Ectodermal cell (in vitro differentiated cells): Measurements from ENCODE around the gene PPIP5K2.
"Not testable (repeated sequence)": the region's sequence is repeated elsewhere in the genome, so short reads cannot be mapped to it uniquely, and the experiment has no call there.

Experiments
- H3K27ac ChIP-seq: 2 replicates; pipeline ENCODE4 v1.7.0; 2013; ENCODE audit warnings: mild to moderate bottlenecking, low read depth, low read length; ENCODE audit not compliant: insufficient read depth, poor library complexity, severe bottlenecking
- H3K27me3 ChIP-seq: 2 replicates; pipeline ENCODE4 v1.7.0; 2013; ENCODE audit warnings: mild to moderate bottlenecking, low read length; ENCODE audit not compliant: insufficient read depth, control insufficient read depth, poor library complexity, severe bottlenecking
- H3K36me3 ChIP-seq: one replicate; pipeline ENCODE4 v1.7.0; 2013; ENCODE audit warnings: low read length; ENCODE audit not compliant: control insufficient read depth, insufficient read depth
- H3K4me1 ChIP-seq: one replicate; pipeline ENCODE4 v1.7.0; 2013; ENCODE audit warnings: low read length; ENCODE audit not compliant: control insufficient read depth, insufficient read depth
- H3K4me3 ChIP-seq: 2 replicates; pipeline ENCODE4 v1.7.0; 2013; ENCODE audit warnings: low read depth, low read length, control low read depth; ENCODE audit not compliant: insufficient read depth
- H3K9me3 ChIP-seq: 2 replicates; pipeline ENCODE4 v1.7.0; 2013; ENCODE audit warnings: mild to moderate bottlenecking, low read length, moderate library complexity; ENCODE audit not compliant: control insufficient read depth
- WGBS, 2 experiments: methylation state at CpG; one replicate each; pipeline ENCODE4 v1.1.7; 2013; ENCODE audit warnings: missing lambda C conversion rate in 2 of 2; 5-methylcytosine and 5-hydroxymethylcytosine counted together

Gene PPIP5K2

GRCh38 chr5:103203226-103203625 is 83.1 kb downstream of the PPIP5K2 start:
- H3K4me1 ChIP-seq: no peaks in the 10 kb centered on the region
- H3K36me3 ChIP-seq: no peaks in the 10 kb centered on the region
- no peaks in the 10 kb centered on the region for H3K27me3 ChIP-seq
- H3K27ac ChIP-seq: no peak overlapping the region
- no peak overlapping the region for H3K4me3 ChIP-seq
- no peaks in the 10 kb centered on the region for H3K9me3 ChIP-seq

- not testable (repeated sequence) for H3K36me3 ChIP-seq, H3K4me1 ChIP-seq, H3K27me3 ChIP-seq, H3K9me3 ChIP-seq, H3K27ac ChIP-seq, H3K4me3 ChIP-seq
- WGBS, 2 experiments: 91 to 95% methylated on average over 2 of the region's 3 CpGs
Observed at GRCh38 chr5:103204990-103205389, 84.9 kb downstream of the PPIP5K2 start.

GRCh38 chr5:103205991-103206700 is 86.0 kb downstream of the PPIP5K2 start:
- Histone ChIP-seq H3K27ac (no peak overlapping the region), H3K9me3 (no peaks in the 10 kb centered on the region), H3K4me3 (no peak overlapping the region), H3K36me3 (no peaks in the 10 kb centered on the region), H3K27me3 (no peaks in the 10 kb centered on the region), H3K4me1 (no peaks in the 10 kb centered on the region)
- 94 to 97% methylated on average over 3 of the region's 3 CpGs for WGBS, 2 experiments

GRCh38 chr5:103207011-103207410 is 86.9 kb downstream of the PPIP5K2 start:
- H3K4me3 ChIP-seq: no peak overlapping the region
- no peaks in the 10 kb centered on the region for H3K36me3 ChIP-seq
- 100% methylated on average over 1 of the region's 1 CpG for WGBS, 2 experiments
- H3K27ac ChIP-seq: no peak overlapping the region
- no peaks in the 10 kb centered on the region for H3K27me3 ChIP-seq
- no peaks in the 10 kb centered on the region for H3K4me1 ChIP-seq
- no peaks in the 10 kb centered on the region for H3K9me3 ChIP-seq

- no peaks in the 10 kb centered on the region for H3K4me1 ChIP-seq
- H3K9me3 ChIP-seq: no peaks in the 10 kb centered on the region
- H3K4me3 ChIP-seq: no peak overlapping the region
Observed at GRCh38 chr5:103207653-103208052, 87.6 kb downstream of the PPIP5K2 start.

GRCh38 chr5:103208460-103208859 is 88.4 kb downstream of the PPIP5K2 start:
- H3K27me3 ChIP-seq: no peaks in the 10 kb centered on the region
- no peaks in the 10 kb centered on the region for H3K4me1 ChIP-seq
- WGBS, 2 experiments: 90% methylated on average over 2 of the region's 2 CpGs
- H3K36me3 ChIP-seq: no peaks in the 10 kb centered on the region
- no peak overlapping the region for H3K4me3 ChIP-seq
- no peak overlapping the region for H3K27ac ChIP-seq
- no peaks in the 10 kb centered on the region for H3K9me3 ChIP-seq

More at GRCh38 chr5:103207653-103208052, 87.6 kb downstream of the PPIP5K2 start:
- no peaks in the 10 kb centered on the region for H3K27me3 ChIP-seq
- H3K27ac ChIP-seq: no peak overlapping the region
- H3K36me3 ChIP-seq: no peaks in the 10 kb centered on the region

GRCh38 chr5:103209065-103209464 is 89.0 kb downstream of the PPIP5K2 start:
- no peaks in the 10 kb centered on the region for H3K4me1 ChIP-seq
- no peaks in the 10 kb centered on the region for H3K9me3 ChIP-seq
- H3K4me3 ChIP-seq: no peak overlapping the region
- H3K27ac ChIP-seq: no peak overlapping the region
- H3K27me3 ChIP-seq: no peaks in the 10 kb centered on the region
- H3K36me3 ChIP-seq: no peaks in the 10 kb centered on the region

- no peaks in the 10 kb centered on the region for H3K9me3 ChIP-seq
- H3K27me3 ChIP-seq: no peaks in the 10 kb centered on the region
- 97 to 100% methylated on average over 2 of the region's 2 CpGs for whole genome bisulfite sequencing, 2 experiments
- H3K36me3 ChIP-seq: no peaks in the 10 kb centered on the region
- no peak overlapping the region for H3K27ac ChIP-seq
- no peak overlapping the region for H3K4me3 ChIP-seq
- H3K4me1 ChIP-seq: no peaks in the 10 kb centered on the region
Observed at GRCh38 chr5:103210952-103211351, 90.9 kb downstream of the PPIP5K2 start.

GRCh38 chr5:103211576-103212561 is 91.8 kb downstream of the PPIP5K2 start:
- no peaks in the 10 kb centered on the region for H3K36me3 ChIP-seq
- no peaks in the 10 kb centered on the region for H3K9me3 ChIP-seq
- WGBS, 2 experiments: 96% methylated on average over 2 of the region's 2 CpGs
- H3K4me3 ChIP-seq: no peak overlapping the region
- H3K27me3 ChIP-seq: no peaks in the 10 kb centered on the region
- H3K27ac ChIP-seq: no peak overlapping the region
- no peaks in the 10 kb centered on the region for H3K4me1 ChIP-seq

GRCh38 chr5:103216137-103216536 is 96.0 kb downstream of the PPIP5K2 start:
- H3K27ac ChIP-seq: no peak overlapping the region
- WGBS, 2 experiments: 42 to 73% methylated on average over 2 of the region's 2 CpGs

More at GRCh38 chr5:103216137-103216536, 96.0 kb downstream of the PPIP5K2 start:
- Histone ChIP-seq H3K9me3 (no peaks in the 10 kb centered on the region), H3K4me3 (no peak overlapping the region), H3K4me1 (no peaks in the 10 kb centered on the region), H3K36me3 (no peaks in the 10 kb centered on the region), H3K27me3 (no peaks in the 10 kb centered on the region)
